ENCODE data around the gene PJVK. TPM values are rescaled to one million over a fixed set of nuclear protein-coding genes. Genes with fewer than 3 reads are reported as not detected.

The PJVK gene
- total and polyA plus RNA-seq, 10 donors: 1.0 to 8.2 (median 2.2) TPM

GRCh38 chr2:178484245-178485041 is 33.3 kb downstream of the PJVK start:
- peaks cover 27 to 60% (median 43%) of the 10 kb centered on the region in 6 donors for H3K4me1 ChIP-seq
- H3K36me3 ChIP-seq: peaks cover 0 to 38% (median 7%) of the 10 kb centered on the region in 6 donors
- TF ChIP-seq POLR2A (IDR thresholded peaks at IDR 0.05) (no peak), POLR2AphosphoS5 (IDR thresholded peaks at IDR 0.05) (no peak)
- TF ChIP-seq, protein P1, sequence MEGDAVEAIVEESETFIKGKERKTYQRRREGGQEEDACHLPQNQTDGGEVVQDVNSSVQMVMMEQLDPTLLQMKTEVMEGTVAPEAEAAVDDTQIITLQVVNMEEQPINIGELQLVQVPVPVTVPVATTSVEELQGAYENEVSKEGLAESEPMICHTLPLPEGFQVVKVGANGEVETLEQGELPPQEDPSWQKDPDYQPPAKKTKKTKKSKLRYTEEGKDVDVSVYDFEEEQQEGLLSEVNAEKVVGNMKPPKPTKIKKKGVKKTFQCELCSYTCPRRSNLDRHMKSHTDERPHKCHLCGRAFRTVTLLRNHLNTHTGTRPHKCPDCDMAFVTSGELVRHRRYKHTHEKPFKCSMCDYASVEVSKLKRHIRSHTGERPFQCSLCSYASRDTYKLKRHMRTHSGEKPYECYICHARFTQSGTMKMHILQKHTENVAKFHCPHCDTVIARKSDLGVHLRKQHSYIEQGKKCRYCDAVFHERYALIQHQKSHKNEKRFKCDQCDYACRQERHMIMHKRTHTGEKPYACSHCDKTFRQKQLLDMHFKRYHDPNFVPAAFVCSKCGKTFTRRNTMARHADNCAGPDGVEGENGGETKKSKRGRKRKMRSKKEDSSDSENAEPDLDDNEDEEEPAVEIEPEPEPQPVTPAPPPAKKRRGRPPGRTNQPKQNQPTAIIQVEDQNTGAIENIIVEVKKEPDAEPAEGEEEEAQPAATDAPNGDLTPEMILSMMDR (IDR thresholded peaks at IDR 0.05 in 8 of 11, conservative IDR thresholded peaks at IDR 0.05 in 3 of 11): no peak
- no peak overlapping the region for H3K27ac ChIP-seq
- no peaks in the 10 kb centered on the region for H3K9me3 ChIP-seq
- intact Hi-C loops (cut with DNase I; ENCODE audit: low total_unique reads): no loop called here
- no peak overlapping the region for H3K4me3 ChIP-seq
- H3K27me3 ChIP-seq (replicated peaks in 1 of 7): no peaks in the 10 kb centered on the region
- DNase-seq: no peak
- 74 to 87% (median 78%) methylated on average over 6 of the region's 6 CpGs for WGBS, 5 donors

DNA sequence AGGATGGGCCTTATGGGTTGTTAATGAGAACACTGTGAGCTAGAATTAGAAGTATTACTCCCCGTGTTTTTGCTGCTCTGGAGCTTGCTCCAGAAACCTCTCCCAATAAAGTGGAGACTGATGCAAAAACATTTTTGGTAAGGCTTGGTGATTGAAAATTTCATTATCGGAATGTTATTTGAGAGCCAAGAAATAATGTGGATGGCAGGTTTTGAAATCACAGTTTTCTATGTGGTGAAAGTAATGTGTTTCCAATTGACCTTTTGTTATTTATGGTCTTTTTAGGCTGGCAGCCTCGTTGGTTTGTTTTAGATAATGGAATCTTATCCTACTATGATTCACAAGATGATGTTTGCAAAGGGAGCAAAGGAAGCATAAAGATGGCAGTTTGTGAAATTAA is 34.2 kb downstream of the PJVK start:
- DNase-seq: no peak
- Histone ChIP-seq H3K36me3 (peaks cover 0 to 47% (median 12%) of the 10 kb centered on the region in 6 donors), H3K27ac (no peak overlapping the region), H3K27me3 (replicated peaks in 1 of 7) (no peaks in the 10 kb centered on the region), H3K4me1 (peaks cover 21 to 53% (median 36%) of the 10 kb centered on the region in 6 donors), H3K4me3 (no peak overlapping the region), H3K9me3 (no peaks in the 10 kb centered on the region)
- no peak for TF ChIP-seq POLR2A (IDR thresholded peaks at IDR 0.05)
- TF ChIP-seq, protein P1 (IDR thresholded peaks at IDR 0.05 in 8 of 11, conservative IDR thresholded peaks at IDR 0.05 in 3 of 11): no peak
- TF ChIP-seq POLR2AphosphoS5 (IDR thresholded peaks at IDR 0.05): no peak
- intact Hi-C loops (cut with DNase I; ENCODE audit: low total_unique reads): no loop called here
- 76 to 92% (median 87%) methylated on average over 3 of the region's 3 CpGs for WGBS, 5 donors

- no peaks in the 10 kb centered on the region for H3K9me3 ChIP-seq
- 80 to 98% (median 96%) methylated on average over 6 of the region's 6 CpGs for WGBS, 5 donors
- no peak overlapping the region for H3K4me3 ChIP-seq
- no peak for DNase-seq
- TF ChIP-seq POLR2AphosphoS5 (IDR thresholded peaks at IDR 0.05): no peak
- TF ChIP-seq POLR2A (IDR thresholded peaks at IDR 0.05): no peak
- TF ChIP-seq, protein P1 (IDR thresholded peaks at IDR 0.05 in 8 of 11, conservative IDR thresholded peaks at IDR 0.05 in 3 of 11): no peak
- H3K27ac ChIP-seq: no peak overlapping the region
- intact Hi-C loops (cut with DNase I; ENCODE audit: low total_unique reads): no loop called here
- H3K27me3 ChIP-seq (replicated peaks in 1 of 7): no peaks in the 10 kb centered on the region
- H3K4me1 ChIP-seq: no peaks in the 10 kb centered on the region
- H3K36me3 ChIP-seq: peaks cover 3 to 98% (median 62%) of the 10 kb centered on the region in 6 donors
These were observed 40.4 kb downstream of the PJVK start for GRCh38 chr2:178491612-178492011.

- Histone ChIP-seq H3K4me3 (no peak overlapping the region), H3K9me3 (no peaks in the 10 kb centered on the region), H3K27ac (no peak overlapping the region), H3K4me1 (no peaks in the 10 kb centered on the region), H3K27me3 (replicated peaks in 1 of 7) (no peaks in the 10 kb centered on the region), H3K36me3 (peaks cover 3 to 100% (median 81%) of the 10 kb centered on the region in 6 donors)
- DNase-seq: no peak
- intact Hi-C loops (cut with DNase I; ENCODE audit: low total_unique reads): no loop called here
- TF ChIP-seq POLR2AphosphoS5 (IDR thresholded peaks at IDR 0.05): no peak
- TF ChIP-seq POLR2A (IDR thresholded peaks at IDR 0.05): no peak
- TF ChIP-seq, protein P1 (IDR thresholded peaks at IDR 0.05 in 8 of 11, conservative IDR thresholded peaks at IDR 0.05 in 3 of 11): no peak
- 81 to 90% (median 87%) methylated on average over 4 of the region's 4 CpGs for WGBS, 5 donors
These were observed 44.9 kb downstream of the PJVK start for GRCh38 chr2:178496049-178496448.
